ENCODE measurements around the gene SETD6.

DNA sequence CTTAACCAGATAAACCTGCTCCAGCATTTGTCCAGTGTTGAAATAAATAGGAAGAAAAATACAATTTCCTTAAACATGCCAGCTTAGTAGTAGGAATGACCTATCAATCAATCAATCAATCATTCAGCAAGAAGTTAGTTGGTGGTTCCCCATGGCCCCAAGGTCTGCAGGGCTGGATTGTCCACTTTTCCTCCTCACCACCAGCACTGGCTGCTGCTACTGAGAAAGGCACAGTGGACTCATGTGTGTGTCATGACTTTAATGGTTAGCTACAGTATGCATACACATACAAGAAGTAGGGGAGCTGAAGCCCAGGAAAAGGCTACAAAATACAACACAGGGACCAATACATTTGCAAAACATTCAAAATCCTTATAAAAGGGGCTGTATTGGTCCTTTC, 4.4 kb downstream of the SETD6 start:
- TF ChIP-seq, protein P1, sequence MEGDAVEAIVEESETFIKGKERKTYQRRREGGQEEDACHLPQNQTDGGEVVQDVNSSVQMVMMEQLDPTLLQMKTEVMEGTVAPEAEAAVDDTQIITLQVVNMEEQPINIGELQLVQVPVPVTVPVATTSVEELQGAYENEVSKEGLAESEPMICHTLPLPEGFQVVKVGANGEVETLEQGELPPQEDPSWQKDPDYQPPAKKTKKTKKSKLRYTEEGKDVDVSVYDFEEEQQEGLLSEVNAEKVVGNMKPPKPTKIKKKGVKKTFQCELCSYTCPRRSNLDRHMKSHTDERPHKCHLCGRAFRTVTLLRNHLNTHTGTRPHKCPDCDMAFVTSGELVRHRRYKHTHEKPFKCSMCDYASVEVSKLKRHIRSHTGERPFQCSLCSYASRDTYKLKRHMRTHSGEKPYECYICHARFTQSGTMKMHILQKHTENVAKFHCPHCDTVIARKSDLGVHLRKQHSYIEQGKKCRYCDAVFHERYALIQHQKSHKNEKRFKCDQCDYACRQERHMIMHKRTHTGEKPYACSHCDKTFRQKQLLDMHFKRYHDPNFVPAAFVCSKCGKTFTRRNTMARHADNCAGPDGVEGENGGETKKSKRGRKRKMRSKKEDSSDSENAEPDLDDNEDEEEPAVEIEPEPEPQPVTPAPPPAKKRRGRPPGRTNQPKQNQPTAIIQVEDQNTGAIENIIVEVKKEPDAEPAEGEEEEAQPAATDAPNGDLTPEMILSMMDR (IDR thresholded peaks at IDR 0.05): no peak
- TF ChIP-seq POLR2A (IDR thresholded peaks at IDR 0.05) (no peak), EP300 (IDR thresholded peaks at IDR 0.05) (no peak), POLR2AphosphoS5 (IDR thresholded peaks at IDR 0.05) (no peak)
